ENCODE data around the gene STK33. TPM values are rescaled to one million over a fixed set of nuclear protein-coding genes. Genes with fewer than 3 reads are reported as not detected.

The STK33 gene
- total RNA-seq, 1 experiment from 2014 or later, result 5.8 TPM

- CTCF ChIA-PET, result no interaction called here
- H3F3A ChIP-seq (ENCODE audit: insufficient read depth, low read depth), result no peaks in the 10 kb centered on the region
- no peak for TF ChIP-seq CTCF (conservative IDR thresholded peaks at IDR 0.05)
- no peak for TF ChIP-seq EZH2 (IDR thresholded peaks at IDR 0.05; ENCODE audit: low read depth)
These were observed 2.5 kb upstream of the STK33 start for GRCh38 chr11:8596504-8597046.

GRCh38 chr11:8593455-8593854 lies 573 bp downstream of the STK33 start:
- H3K27ac ChIP-seq, result no peak overlapping the region
- H3K9me3 ChIP-seq (ENCODE audit: insufficient read depth, low read depth), result no peaks in the 10 kb centered on the region
- H3K36me3 ChIP-seq (ENCODE audit: low read depth), result no peaks in the 10 kb centered on the region
- peak overlapping the region; percentile 92 for H2AFZ ChIP-seq
- ChIA-PET CTCF (no interaction called here), POLR2A (ENCODE audit: unreplicated experiment) (interaction anchor here (0.6 kb wide), 1 partner anchor 364 kb away, joined by 4 read pairs; no protein-coding TSS in a partner anchor)
- H3K27me3 ChIP-seq (ENCODE audit: insufficient read depth, low read depth), result no peaks in the 10 kb centered on the region
- peak overlapping the region; percentile 66 for H3K4me3 ChIP-seq
- peak overlapping the region; percentile 91 for H3K4me2 ChIP-seq
- no peak for TF ChIP-seq EZH2 (IDR thresholded peaks at IDR 0.05; ENCODE audit: low read depth)
- TF ChIP-seq CTCF (conservative IDR thresholded peaks at IDR 0.05), result no peak
- no peak for DNase-seq
- H3K9me2 ChIP-seq (ENCODE audit: insufficient read depth), result no peaks in the 10 kb centered on the region
- H3K4me1 ChIP-seq (replicated peaks; ENCODE audit: insufficient read depth), result no peaks in the 10 kb centered on the region
- no peaks in the 10 kb centered on the region for H3K79me2 ChIP-seq (ENCODE audit: low read depth)
- H4K20me1 ChIP-seq (ENCODE audit: insufficient read depth), result no peaks in the 10 kb centered on the region
- intact Hi-C loops (cut with micrococcal nuclease; ENCODE audit: unreplicated experiment), result no loop called here
- BruUV-seq (replicated peaks), result no TSS peak
- no peaks in the 10 kb centered on the region for H3F3A ChIP-seq (ENCODE audit: insufficient read depth, low read depth)

More at GRCh38 chr11:8596504-8597046, 2.5 kb upstream of the STK33 start:
- no TSS peak for BruUV-seq (replicated peaks)
- intact Hi-C loops (cut with micrococcal nuclease; ENCODE audit: unreplicated experiment), result no loop called here
- H3K27ac ChIP-seq, result no peak overlapping the region
- H3K9me2 ChIP-seq (ENCODE audit: insufficient read depth), result no peaks in the 10 kb centered on the region
- H3K36me3 ChIP-seq (ENCODE audit: low read depth), result no peaks in the 10 kb centered on the region
- no peak overlapping the region for H2AFZ ChIP-seq
- H3K4me2 ChIP-seq, result no peak overlapping the region
- H4K20me1 ChIP-seq (ENCODE audit: insufficient read depth), result no peaks in the 10 kb centered on the region
- H3K4me1 ChIP-seq (replicated peaks; ENCODE audit: insufficient read depth), result no peaks in the 10 kb centered on the region
- H3K27me3 ChIP-seq (ENCODE audit: insufficient read depth, low read depth), result no peaks in the 10 kb centered on the region
- no peaks in the 10 kb centered on the region for H3K79me2 ChIP-seq (ENCODE audit: low read depth)
- DNase-seq, result no peak
- POLR2A ChIA-PET (ENCODE audit: unreplicated experiment), result no interaction called here
- no peaks in the 10 kb centered on the region for H3K9me3 ChIP-seq (ENCODE audit: insufficient read depth, low read depth)
- no peak overlapping the region for H3K4me3 ChIP-seq

- Histone ChIP-seq H2AFZ (no peak overlapping the region), H3K27ac (no peak overlapping the region), H3K79me2 (ENCODE audit: low read depth) (no peaks in the 10 kb centered on the region), H3K4me1 (replicated peaks; ENCODE audit: insufficient read depth) (no peaks in the 10 kb centered on the region), H3K4me2 (no peak overlapping the region), H3K4me3 (no peak overlapping the region), H3K27me3 (ENCODE audit: insufficient read depth, low read depth) (no peaks in the 10 kb centered on the region), H4K20me1 (ENCODE audit: insufficient read depth) (no peaks in the 10 kb centered on the region), H3F3A (ENCODE audit: insufficient read depth, low read depth) (no peaks in the 10 kb centered on the region), H3K36me3 (ENCODE audit: low read depth) (no peaks in the 10 kb centered on the region), H3K9me2 (ENCODE audit: insufficient read depth) (no peaks in the 10 kb centered on the region), H3K9me3 (ENCODE audit: insufficient read depth, low read depth) (no peaks in the 10 kb centered on the region)
- TF ChIP-seq EZH2 (IDR thresholded peaks at IDR 0.05; ENCODE audit: low read depth) (no peak), CTCF (conservative IDR thresholded peaks at IDR 0.05) (no peak)
- ChIA-PET CTCF (no interaction called here), POLR2A (ENCODE audit: unreplicated experiment) (no interaction called here)
- intact Hi-C loops (cut with micrococcal nuclease; ENCODE audit: unreplicated experiment), result no loop called here
- BruUV-seq (replicated peaks), result no TSS peak
- no peak for DNase-seq
These were observed 6.1 kb downstream of the STK33 start for GRCh38 chr11:8587915-8588314.
